Common myeloid progenitor, CD34-positive (primary cell): Measurements from ENCODE around the gene STAT5B.
"Not testable (repeated sequence)": the region's sequence is repeated elsewhere in the genome, so short reads cannot be mapped to it uniquely, and the experiment has no call there.

Experiments used
- CTCF ChIA-PET: fragments of 350-600 bp; sonication (Branson Sonifier 250); formaldehyde crosslinking; loops from one replicate; lab custom pipeline; 2021; ENCODE audit warnings: antibody characterized with exemption; lab: Charles Lee
- POLR2A ChIA-PET: fragments of 350-600 bp; sonication (Branson Sonifier 250); formaldehyde crosslinking; loops from one replicate; lab custom pipeline; 2021; ENCODE audit warnings: antibody characterized with exemption; lab: Charles Lee
- DNase-seq, 3 donors: peaks; one replicate each; pipeline versions ENCODE4 v3.0.0 to v3.0.0-alpha.2; 2013
- H3K27ac ChIP-seq, 2 experiments: 1 replicate in 1 of 2; 2 replicates in 1 of 2; pipeline ENCODE4 v1.7.0; 2013; ENCODE audit warnings: inconsistent platforms in 2 of 2, low read length in 2 of 2, mild to moderate bottlenecking in 2 of 2, low read depth in 1 of 2, moderate library complexity in 1 of 2; ENCODE audit not compliant: severe bottlenecking in 2 of 2, insufficient read depth in 1 of 2, poor library complexity in 1 of 2
- H3K27me3 ChIP-seq, 5 experiments: replicated peaks in 2 of 5; 1 replicate in 3 of 5; 2 replicates in 2 of 5; pipeline versions ENCODE4 v1.6.1 to v1.7.0; 2013; ENCODE audit warnings: low read length in 4 of 5, mild to moderate bottlenecking in 2 of 5, moderate library complexity in 2 of 5, inconsistent platforms in 1 of 5; ENCODE audit not compliant: insufficient read depth in 5 of 5, control insufficient read depth in 4 of 5
- H3K36me3 ChIP-seq, 4 experiments: 1 replicate in 2 of 4; 2 replicates in 2 of 4; pipeline versions ENCODE4 v1.6.1 to v1.7.0; 2013; ENCODE audit warnings: low read length in 3 of 4, control low read depth in 1 of 4, mild to moderate bottlenecking in 1 of 4; ENCODE audit not compliant: control insufficient read depth in 4 of 4, insufficient read depth in 4 of 4
- H3K4me1 ChIP-seq, 4 experiments: 1 replicate in 3 of 4; 2 replicates in 1 of 4; pipeline versions ENCODE4 v1.6.1 to v1.7.1; 2013; ENCODE audit warnings: low read length in 3 of 4, mild to moderate bottlenecking in 3 of 4, control low read depth in 1 of 4, inconsistent platforms in 1 of 4, moderate library complexity in 1 of 4; ENCODE audit not compliant: control insufficient read depth in 4 of 4, insufficient read depth in 4 of 4; ENCODE audit errors: control extremely low read depth in 1 of 4
- H3K4me3 ChIP-seq, 7 experiments: 1 replicate in 4 of 7; 2 replicates in 3 of 7; pipeline versions ENCODE4 v1.5.1 to v1.7.0; 2013; ENCODE audit warnings: mild to moderate bottlenecking in 7 of 7, low read length in 6 of 7, moderate library complexity in 6 of 7, inconsistent platforms in 2 of 7, low read depth in 2 of 7, control low read depth in 1 of 7; ENCODE audit not compliant: insufficient read depth in 4 of 7, control insufficient read depth in 1 of 7; ENCODE audit errors: extremely low read depth in 1 of 7
- H3K9me3 ChIP-seq, 5 experiments: 1 replicate in 4 of 5; 2 replicates in 1 of 5; pipeline versions ENCODE4 v1.6.1 to v1.7.1; 2013; ENCODE audit warnings: low read length in 4 of 5, mild to moderate bottlenecking in 2 of 5, inconsistent platforms in 1 of 5, low read depth in 1 of 5, moderate library complexity in 1 of 5; ENCODE audit not compliant: control insufficient read depth in 4 of 5, insufficient read depth in 2 of 5; ENCODE audit errors: control extremely low read depth in 1 of 5
- WGBS: methylation state at CpG from one replicate; pipeline ENCODE4 v1.1.5; 2013; ENCODE audit not compliant: insufficient coverage; 5-methylcytosine and 5-hydroxymethylcytosine counted together

STAT5B gene

GRCh38 chr17:42188749-42189650 is 87.2 kb downstream of the STAT5B start:
- H3K27me3 ChIP-seq = peaks cover 0 to 2% (median 0%) of the 10 kb centered on the region in 5 experiments
- POLR2A ChIA-PET = interaction anchor here (0.6 kb wide), 1 partner anchor 835 kb away, joined by 3 read pairs; no protein-coding TSS in a partner anchor

GRCh38 chr17:42187833-42188232 is 88.4 kb downstream of the STAT5B start:
- Histone ChIP-seq H3K36me3 (peaks cover 0 to 20% (median 12%) of the 10 kb centered on the region in 4 experiments), H3K9me3 (no peaks in the 10 kb centered on the region), H3K4me3 (no peak overlapping the region), H3K4me1 (peaks cover 0 to 39% (median 33%) of the 10 kb centered on the region in 4 experiments), H3K27me3 (peaks cover 0 to 2% (median 0%) of the 10 kb centered on the region in 5 experiments), H3K27ac (no peak overlapping the region)
- ChIA-PET POLR2A (no interaction called here), CTCF (interaction anchor here (0.5 to 1.9 kb wide), 7 partner anchors 8 to 218 kb away, joined by 3 to 5 read pairs (median 3); no protein-coding TSS in a partner anchor)
- DNase-seq = no peak
- WGBS = 100% methylated on average over 2 of the region's 2 CpGs

More at GRCh38 chr17:42188749-42189650, 87.2 kb downstream of the STAT5B start:
- H3K27ac ChIP-seq = no peak overlapping the region
- H3K4me1 ChIP-seq = peaks cover 2 to 41% (median 35%) of the 10 kb centered on the region in 4 experiments
- WGBS = 79% methylated on average over 15 of the region's 19 CpGs
- peaks cover 0 to 20% (median 13%) of the 10 kb centered on the region in 4 experiments for H3K36me3 ChIP-seq
- CTCF ChIA-PET = interaction anchor here (0.6 to 1.9 kb wide), 11 partner anchors 7 to 295 kb away, joined by 3 to 5 read pairs (median 3); partner anchors contain the start of genes HSPB9 and RAB5C
- H3K9me3 ChIP-seq = no peaks in the 10 kb centered on the region
- DNase-seq = peak; percentile 54 to 92 (median 91)
- no peak overlapping the region for H3K4me3 ChIP-seq

- not testable (repeated sequence) for DNase-seq, H3K9me3 ChIP-seq, H3K4me3 ChIP-seq, H3K27ac ChIP-seq
- Histone ChIP-seq H3K36me3 (peaks cover 0 to 13% (median 7%) of the 10 kb centered on the region in 4 experiments), H3K4me1 (peaks cover 3 to 43% (median 39%) of the 10 kb centered on the region in 4 experiments), H3K27me3 (peaks cover 0 to 12% (median 5%) of the 10 kb centered on the region in 5 experiments)
- ChIA-PET CTCF (interaction anchor here (0.8 kb wide), 1 partner anchor 12 kb away, joined by 3 read pairs; no protein-coding TSS in a partner anchor), POLR2A (interaction anchor here (0.6 kb wide), 1 partner anchor 61 kb away, joined by 4 read pairs; no protein-coding TSS in a partner anchor)
- WGBS = 100% methylated on average over 1 of the region's 5 CpGs
Observed at GRCh38 chr17:42186191-42186590, 90.0 kb downstream of the STAT5B start.

- Histone ChIP-seq H3K36me3 (peaks cover 0 to 7% (median 5%) of the 10 kb centered on the region in 4 experiments), H3K27ac (no peak overlapping the region), H3K27me3 (peaks cover 0 to 18% (median 6%) of the 10 kb centered on the region in 5 experiments), H3K9me3 (no peaks in the 10 kb centered on the region), H3K4me3 (no peak overlapping the region), H3K4me1 (peaks cover 3 to 49% (median 45%) of the 10 kb centered on the region in 4 experiments)
- POLR2A ChIA-PET = no interaction called here
- WGBS = 92% methylated on average over 4 of the region's 7 CpGs
- CTCF ChIA-PET = no interaction called here
- no peak for DNase-seq
Observed at GRCh38 chr17:42185621-42185930, 90.6 kb downstream of the STAT5B start.

GRCh38 chr17:42184713-42185620 is 91.2 kb downstream of the STAT5B start, which contains the start of gene HCRT:
HCRT (minus strand) TSS chr17:42185452; CDS start chr17:42185365, 87 bp downstream.
- Histone ChIP-seq H3K4me3 (peak within 1 kb of the TSS in 4 of 7 experiments; percentile 19 to 88 (median 81)), H3K27me3 (peaks cover 0 to 24% (median 9%) of the 10 kb centered on the region in 5 experiments), H3K27ac (no peak within 1 kb of the TSS), H3K36me3 (peaks cover 0 to 3% (median under 1%) of the 10 kb centered on the region in 4 experiments), H3K9me3 (no peaks in the 10 kb centered on the region), H3K4me1 (peaks cover 3 to 53% (median 50%) of the 10 kb centered on the region in 4 experiments)
- 75% methylated on average over 7 of the region's 11 CpGs for WGBS
- POLR2A ChIA-PET = interaction anchor here (0.9 kb wide), 1 partner anchor 104 kb away, joined by 4 read pairs; the partner anchor contains the start of gene STAT5A
- CTCF ChIA-PET = interaction anchor here (1.0 to 1.7 kb wide), 4 partner anchors 10 to 41 kb away, joined by 3 to 14 read pairs (median 3); partner anchors contain the start of gene GHDC
- no peak for DNase-seq
